OCI-M2 (cell line): ENCODE results near the gene UMOD.
"Not testable (repeated sequence)": the region's sequence is repeated elsewhere in the genome, so short reads cannot be mapped to it uniquely, and the experiment has no call there.

ENCODE experiments used
- DNase-seq: peaks from one replicate; lab custom pipeline; 2025; ENCODE audit not compliant: unreplicated experiment; lab: John Stamatoyannopoulos, UW

The UMOD gene

GRCh38 chr16:20321671-20322070, 30.8 kb downstream of the UMOD start:
- no peak for DNase-seq

GRCh38 chr16:20321051-20321450, 31.5 kb downstream of the UMOD start:
- not testable (repeated sequence) for DNase-seq

DNA sequence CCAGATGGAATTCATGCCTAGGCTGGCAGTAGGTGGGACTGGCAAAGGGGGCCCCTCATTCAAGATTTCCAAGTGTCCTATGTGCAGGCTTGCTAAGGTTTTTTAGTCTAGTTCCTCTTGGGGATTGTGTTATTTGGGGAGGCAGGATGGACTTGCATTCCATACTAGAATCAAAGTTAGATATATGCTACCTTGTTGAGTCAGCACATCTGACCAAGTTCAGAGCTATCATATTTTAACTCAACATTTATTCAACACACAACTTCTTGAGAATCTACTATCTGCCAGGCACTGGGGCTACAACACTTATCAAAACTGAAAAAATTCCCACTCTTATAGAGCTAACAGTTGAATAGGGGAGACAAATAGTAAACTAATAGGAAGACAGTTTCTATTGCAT, 31.9 kb downstream of the UMOD start:
- DNase-seq, result no peak

GRCh38 chr16:20320178-20320577, 32.3 kb downstream of the UMOD start:
- DNase-seq, result no peak

DNA sequence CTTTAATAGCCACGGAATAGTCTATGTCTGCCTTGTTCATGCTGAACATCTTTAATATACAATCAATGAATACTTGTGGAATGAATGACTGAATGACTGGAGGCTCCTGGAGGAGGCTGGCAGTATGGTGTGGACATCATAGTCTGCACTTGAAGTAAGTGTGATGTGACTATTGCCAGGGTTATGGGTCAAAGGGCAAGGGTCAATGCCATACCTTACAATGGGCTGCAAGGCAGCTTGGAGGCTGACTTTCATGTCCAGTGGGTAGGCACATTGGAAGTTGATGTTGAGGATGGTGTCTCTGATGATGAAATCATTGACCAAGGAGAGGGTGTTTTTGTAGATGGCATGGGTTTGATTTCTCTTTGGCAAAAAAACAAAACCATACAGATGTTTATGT, 33.1 kb downstream of the UMOD start:
- DNase-seq, result no peak

GRCh38 chr16:20318437-20318836, 34.1 kb downstream of the UMOD start:
- no peak for DNase-seq

- DNase-seq, result no peak
These were observed 34.5 kb downstream of the UMOD start for GRCh38 chr16:20318006-20318405.

- no peak for DNase-seq
These were observed 35.4 kb downstream of the UMOD start for GRCh38 chr16:20317117-20317516.

DNA sequence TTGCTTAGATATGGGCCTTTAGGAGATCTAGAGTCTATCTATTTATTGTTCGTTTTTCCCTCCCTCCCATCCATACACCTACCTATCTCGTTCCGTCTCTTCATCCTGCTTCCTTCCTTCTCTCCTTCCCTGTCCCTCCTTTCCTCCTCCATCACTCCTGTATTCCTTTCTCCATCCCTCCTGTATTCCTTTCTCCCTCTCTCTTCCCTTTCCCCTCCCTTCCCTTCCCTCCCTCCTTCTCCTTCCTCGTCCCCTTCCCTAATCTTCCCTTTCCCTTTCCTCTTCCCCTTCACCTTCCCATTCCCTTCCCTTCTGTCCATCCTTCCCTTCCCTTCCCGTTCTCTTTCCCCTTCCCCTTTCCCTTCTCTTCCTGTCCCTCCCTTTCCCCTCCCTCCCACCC, 35.8 kb downstream of the UMOD start:
- DNase-seq, result no peak

DNA sequence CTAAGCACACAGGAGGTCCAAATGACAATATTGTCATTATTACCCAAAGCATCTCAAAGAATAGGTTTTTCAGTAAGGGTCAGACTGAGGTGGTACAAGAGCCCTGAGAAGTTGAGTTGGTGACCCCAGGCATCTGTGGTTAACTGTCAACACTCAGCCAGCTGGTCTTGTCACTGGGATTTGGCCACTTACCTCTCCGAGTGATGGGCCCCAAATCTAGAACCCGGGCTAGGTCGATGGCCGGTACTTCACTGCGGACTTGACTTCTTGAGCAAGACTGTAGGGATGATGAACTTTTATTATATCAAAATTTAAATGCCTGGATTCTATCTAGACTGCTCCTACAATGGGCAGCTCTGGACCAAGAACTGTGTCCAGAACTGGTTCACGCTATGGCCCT, 36.8 kb downstream of the UMOD start:
- DNase-seq, result no peak

- DNase-seq, result no peak
These were observed 37.9 kb downstream of the UMOD start for GRCh38 chr16:20314575-20314974.

- no peak for DNase-seq
These were observed 38.8 kb downstream of the UMOD start for GRCh38 chr16:20313741-20314140.

DNA sequence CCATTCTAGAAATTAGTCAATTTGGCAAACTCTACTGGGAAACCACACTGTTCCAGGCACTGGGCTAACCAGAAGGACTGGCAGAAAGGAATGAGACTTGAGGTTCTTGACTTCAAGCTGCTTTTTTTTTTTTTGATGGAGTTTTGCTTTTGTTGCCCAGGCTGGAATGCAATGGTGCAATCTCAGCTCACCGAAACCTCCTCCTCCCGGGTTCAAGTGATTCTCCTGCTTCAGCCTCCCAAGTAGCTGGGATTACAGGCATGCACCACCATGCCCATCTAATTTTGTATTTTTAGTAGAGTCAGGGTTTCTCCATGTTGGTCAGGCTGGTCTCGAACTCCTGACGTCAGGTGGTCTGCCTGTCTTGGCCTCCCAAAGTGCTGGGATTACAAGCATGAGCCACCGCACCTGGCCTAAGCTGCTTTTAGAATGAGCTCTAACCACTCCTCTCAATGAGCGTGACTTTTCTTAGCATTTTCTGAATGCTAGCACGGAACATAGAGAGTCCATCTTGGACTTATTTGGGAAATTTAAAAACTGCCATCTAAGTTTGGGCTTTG, 39.9 kb downstream of the UMOD start:
- not testable (repeated sequence) for DNase-seq

- DNase-seq, result no peak
These were observed 41.0 kb downstream of the UMOD start for GRCh38 chr16:20311548-20311947.

DNA sequence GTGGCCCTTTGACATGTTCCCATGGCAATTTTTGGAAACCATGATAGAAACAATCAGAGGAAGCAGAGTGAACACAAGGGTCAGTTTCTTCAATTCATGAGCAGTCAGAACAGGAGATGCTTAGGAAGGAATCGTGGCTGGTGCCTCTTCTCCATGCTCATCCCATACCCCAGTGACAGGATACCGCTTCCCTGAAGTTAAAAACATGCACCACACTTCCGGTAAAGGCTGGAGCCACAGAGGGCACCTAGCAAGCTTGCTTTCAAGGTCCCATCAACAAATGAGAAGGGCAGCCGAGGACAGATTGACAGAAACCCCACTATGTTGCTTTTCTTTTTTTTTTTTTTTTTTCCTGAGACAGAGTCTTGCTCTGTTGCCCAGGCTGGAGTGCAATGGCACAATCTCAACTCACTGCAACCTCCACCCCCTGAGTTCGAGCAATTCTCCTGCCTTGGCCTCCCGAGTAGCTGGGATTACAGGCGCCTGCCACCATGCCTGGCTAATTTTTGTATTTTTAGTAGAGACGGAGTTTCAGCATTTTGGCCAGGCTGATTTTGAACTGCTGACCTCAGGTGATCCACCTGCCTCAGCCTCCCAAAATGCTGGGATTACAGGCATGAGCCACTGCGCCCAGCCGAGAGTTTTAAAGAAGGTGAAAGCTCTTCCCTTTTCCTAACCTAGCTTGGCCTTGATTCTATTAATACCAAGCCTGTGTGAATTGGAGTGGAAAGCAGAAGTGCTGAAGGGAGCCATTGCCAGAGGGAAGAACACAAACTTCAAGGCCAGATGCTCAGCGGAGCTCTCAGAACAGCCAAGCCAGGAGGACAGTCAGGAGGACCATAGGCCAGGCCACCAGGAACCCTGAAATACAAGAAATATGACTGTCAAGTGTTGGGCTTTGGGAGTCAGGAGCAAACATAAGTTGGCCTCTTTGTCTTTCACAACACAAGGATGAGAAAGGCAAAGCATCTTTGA, 41.8 kb downstream of the UMOD start:
- no peak for DNase-seq

- DNase-seq, result no peak
These were observed 42.7 kb downstream of the UMOD start for GRCh38 chr16:20309786-20310185.

DNA sequence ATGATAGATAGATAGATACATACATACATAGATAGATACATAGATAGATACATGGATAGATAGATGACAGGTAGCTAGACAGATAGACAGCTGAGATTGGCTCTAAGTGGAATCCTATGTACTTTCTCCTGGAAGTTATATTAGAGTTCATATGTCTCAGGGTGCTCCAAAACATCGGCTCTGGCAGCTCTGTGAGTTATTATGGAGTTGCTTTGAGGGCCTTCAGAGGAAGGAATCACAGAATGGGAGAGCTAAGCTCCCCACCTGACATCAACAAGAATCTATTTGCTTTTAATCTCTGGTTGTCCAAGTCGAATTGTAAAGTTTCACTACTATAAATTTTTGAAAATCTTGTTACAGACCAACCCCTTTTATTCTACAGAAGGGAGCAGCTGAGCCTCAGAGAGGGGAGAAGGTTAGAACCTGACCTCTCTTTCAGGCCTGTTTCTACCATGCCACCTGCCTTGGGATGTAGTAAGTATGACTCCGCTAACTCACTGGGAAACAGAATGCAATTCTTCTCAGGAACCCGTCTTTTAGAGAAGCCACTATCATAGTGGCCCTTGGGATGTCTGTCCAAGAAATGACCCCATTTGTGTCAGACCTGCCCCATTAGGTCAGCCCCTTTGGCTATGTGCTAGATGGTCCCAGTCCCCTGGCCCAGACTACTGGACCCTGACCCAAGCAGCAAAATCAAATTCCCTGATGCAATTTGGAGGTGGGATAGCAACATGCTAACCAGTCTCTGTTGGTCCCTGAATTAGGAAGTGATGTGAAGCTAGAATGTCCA, 43.5 kb downstream of the UMOD start:
- no peak for DNase-seq

DNA sequence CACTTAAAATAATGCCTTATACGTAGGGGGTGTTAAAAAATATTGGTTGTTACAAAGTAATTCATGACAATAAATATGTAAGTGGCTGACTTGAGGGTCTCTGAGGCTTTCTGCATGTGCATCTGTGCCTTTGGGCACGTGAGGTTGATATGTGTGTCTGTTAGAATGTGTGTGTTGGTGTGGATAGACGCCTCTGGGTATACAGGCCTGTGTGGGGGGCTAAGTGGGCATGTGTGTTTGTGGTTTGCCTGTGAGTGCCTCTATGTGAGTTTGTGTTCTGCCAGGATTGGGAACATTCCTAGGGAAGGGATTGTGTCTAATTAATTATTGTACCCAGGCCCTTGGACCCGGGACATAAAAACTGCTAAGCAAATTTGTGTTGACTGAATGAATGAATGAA, 44.2 kb downstream of the UMOD start:
- DNase-seq, result no peak

- DNase-seq, result no peak
These were observed 44.7 kb downstream of the UMOD start for GRCh38 chr16:20307791-20308190.

DNA sequence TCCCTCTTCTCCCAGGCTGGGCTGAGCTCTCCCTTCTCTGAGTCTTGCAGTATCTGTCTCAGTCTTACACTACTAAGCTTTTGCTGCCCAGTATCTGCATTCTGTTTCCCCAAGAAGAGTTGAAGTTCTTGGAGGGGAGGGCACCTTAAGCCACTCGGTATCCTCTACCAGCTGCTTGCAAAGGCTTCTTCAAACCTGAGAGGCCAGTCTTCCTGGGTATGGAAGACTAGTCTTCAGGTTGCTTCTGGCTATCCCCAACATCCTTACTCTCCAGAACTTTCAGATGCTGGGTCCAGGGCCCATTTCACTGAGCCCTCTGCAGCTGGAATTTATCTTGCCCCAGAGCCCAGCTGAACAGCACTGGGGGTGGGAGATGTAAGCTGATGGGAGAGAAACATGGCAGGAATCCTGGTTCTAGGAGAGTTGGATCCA, 45.3 kb downstream of the UMOD start:
- no peak for DNase-seq

- DNase-seq, result no peak
These were observed 46.1 kb downstream of the UMOD start for GRCh38 chr16:20306401-20306800.

- no peak for DNase-seq
These were observed 49.5 kb downstream of the UMOD start for GRCh38 chr16:20303012-20303411.
